ENCODE data around the gene SETBP1. TPM values are rescaled to one million over a fixed set of nuclear protein-coding genes. Genes with fewer than 3 reads are reported as not detected.

Gene SETBP1
- total RNA-seq, 1 experiment from 2014 or later: 4.0 TPM

DNA sequence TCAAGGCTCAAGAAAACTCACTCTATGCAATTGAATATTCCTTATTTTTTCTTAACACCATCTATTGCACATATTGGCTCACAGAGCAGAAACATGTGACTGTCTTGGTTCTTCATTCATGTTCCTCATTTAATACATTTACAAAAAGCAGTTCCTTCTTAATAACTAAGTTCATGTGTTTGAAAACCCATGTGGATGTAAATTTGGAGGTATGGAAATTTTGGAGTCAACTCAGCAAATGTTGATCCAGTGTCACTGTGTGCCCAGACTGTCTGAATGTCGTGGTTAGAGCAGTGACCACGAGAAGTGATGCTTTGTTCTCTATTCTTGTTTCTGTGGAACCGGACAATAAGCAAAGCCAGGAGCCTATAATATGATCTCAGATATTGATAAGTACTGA, 299.1 kb downstream of the SETBP1 start:
- no peaks in the 10 kb centered on the region for H3K9me3 Mint-ChIP-seq (ENCODE audit: unreplicated experiment)
- BruUV-seq (replicated peaks): no TSS peak
- H3K4me1 ChIP-seq: no peaks in the 10 kb centered on the region
- POLR2A ChIA-PET: no interaction called here
- CTCF ChIA-PET: no interaction called here
- no peaks in the 10 kb centered on the region for H3K36me3 ChIP-seq (ENCODE audit: control insufficient read depth, insufficient read depth, low read length)
- DNase-seq: no peak
- TF ChIP-seq, protein P1, sequence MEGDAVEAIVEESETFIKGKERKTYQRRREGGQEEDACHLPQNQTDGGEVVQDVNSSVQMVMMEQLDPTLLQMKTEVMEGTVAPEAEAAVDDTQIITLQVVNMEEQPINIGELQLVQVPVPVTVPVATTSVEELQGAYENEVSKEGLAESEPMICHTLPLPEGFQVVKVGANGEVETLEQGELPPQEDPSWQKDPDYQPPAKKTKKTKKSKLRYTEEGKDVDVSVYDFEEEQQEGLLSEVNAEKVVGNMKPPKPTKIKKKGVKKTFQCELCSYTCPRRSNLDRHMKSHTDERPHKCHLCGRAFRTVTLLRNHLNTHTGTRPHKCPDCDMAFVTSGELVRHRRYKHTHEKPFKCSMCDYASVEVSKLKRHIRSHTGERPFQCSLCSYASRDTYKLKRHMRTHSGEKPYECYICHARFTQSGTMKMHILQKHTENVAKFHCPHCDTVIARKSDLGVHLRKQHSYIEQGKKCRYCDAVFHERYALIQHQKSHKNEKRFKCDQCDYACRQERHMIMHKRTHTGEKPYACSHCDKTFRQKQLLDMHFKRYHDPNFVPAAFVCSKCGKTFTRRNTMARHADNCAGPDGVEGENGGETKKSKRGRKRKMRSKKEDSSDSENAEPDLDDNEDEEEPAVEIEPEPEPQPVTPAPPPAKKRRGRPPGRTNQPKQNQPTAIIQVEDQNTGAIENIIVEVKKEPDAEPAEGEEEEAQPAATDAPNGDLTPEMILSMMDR (IDR thresholded peaks at IDR 0.05; ENCODE audit: insufficient read depth in 1 of 2, low read depth in 1 of 2, low read length in 1 of 2, severe bottlenecking in 1 of 2, unreplicated experiment in 1 of 2): no peak
- H3K36me3 Mint-ChIP-seq (ENCODE audit: insufficient read depth, unreplicated experiment): no peaks in the 10 kb centered on the region
- no peaks in the 10 kb centered on the region for H3K9me3 ChIP-seq
- no peak overlapping the region for H3K4me3 Mint-ChIP-seq (ENCODE audit: unreplicated experiment)
- H3K27ac Mint-ChIP-seq (ENCODE audit: unreplicated experiment): no peak overlapping the region
- H3K27me3 Mint-ChIP-seq (ENCODE audit: insufficient read depth, unreplicated experiment): no peaks in the 10 kb centered on the region
- H3K27me3 ChIP-seq (replicated peaks; ENCODE audit: control insufficient read depth, insufficient read depth, low read length): no peaks in the 10 kb centered on the region
- intact Hi-C loops (cut with micrococcal nuclease; ENCODE audit: unreplicated experiment): no loop called here
- H3K4me3 ChIP-seq (ENCODE audit: low read depth, low read length): no peak overlapping the region
- no peaks in the 10 kb centered on the region for H3K4me1 Mint-ChIP-seq (ENCODE audit: low read depth, unreplicated experiment)

GRCh38 chr18:44981121-44981520, 300.4 kb downstream of the SETBP1 start:
- Mint-ChIP-seq H3K27me3 (ENCODE audit: insufficient read depth, unreplicated experiment) (no peaks in the 10 kb centered on the region), H3K4me1 (ENCODE audit: low read depth, unreplicated experiment) (no peaks in the 10 kb centered on the region), H3K4me3 (ENCODE audit: unreplicated experiment) (no peak overlapping the region), H3K9me3 (ENCODE audit: unreplicated experiment) (no peaks in the 10 kb centered on the region), H3K27ac (ENCODE audit: unreplicated experiment) (no peak overlapping the region), H3K36me3 (ENCODE audit: insufficient read depth, unreplicated experiment) (no peaks in the 10 kb centered on the region)
- intact Hi-C loops (cut with micrococcal nuclease; ENCODE audit: unreplicated experiment): no loop called here
- Histone ChIP-seq H3K4me3 (ENCODE audit: low read depth, low read length) (no peak overlapping the region), H3K36me3 (ENCODE audit: control insufficient read depth, insufficient read depth, low read length) (no peaks in the 10 kb centered on the region), H3K27me3 (replicated peaks; ENCODE audit: control insufficient read depth, insufficient read depth, low read length) (no peaks in the 10 kb centered on the region), H3K9me3 (no peaks in the 10 kb centered on the region), H3K4me1 (no peaks in the 10 kb centered on the region)
- TF ChIP-seq, protein P1 (IDR thresholded peaks at IDR 0.05; ENCODE audit: insufficient read depth in 1 of 2, low read depth in 1 of 2, low read length in 1 of 2, severe bottlenecking in 1 of 2, unreplicated experiment in 1 of 2): no peak
- ChIA-PET CTCF (no interaction called here), POLR2A (no interaction called here)
- DNase-seq: no peak
- BruUV-seq (replicated peaks): no TSS peak

DNA sequence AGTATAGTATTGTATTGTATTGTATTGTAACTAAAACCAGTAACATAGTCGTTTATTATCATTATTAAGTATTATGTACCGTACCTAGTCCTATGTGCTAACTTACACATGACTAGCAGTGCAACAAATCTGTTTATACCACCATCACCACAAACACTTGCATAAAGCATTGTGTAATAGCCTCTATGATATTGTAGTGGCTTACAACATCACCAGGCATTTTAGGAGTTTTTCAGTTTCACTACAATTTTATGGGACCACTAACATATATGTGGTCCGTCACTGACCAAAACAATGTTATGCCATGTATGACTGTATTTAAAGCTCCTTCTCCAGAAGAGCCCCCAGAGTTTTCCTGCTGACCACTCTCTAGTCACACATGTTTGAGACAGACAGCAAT, 306.2 kb downstream of the SETBP1 start:
- no peak overlapping the region for H3K4me3 ChIP-seq (ENCODE audit: low read depth, low read length)
- TF ChIP-seq, protein P1 (IDR thresholded peaks at IDR 0.05; ENCODE audit: insufficient read depth in 1 of 2, low read depth in 1 of 2, low read length in 1 of 2, severe bottlenecking in 1 of 2, unreplicated experiment in 1 of 2): no peak
- Mint-ChIP-seq H3K9me3 (ENCODE audit: unreplicated experiment) (no peaks in the 10 kb centered on the region), H3K4me1 (ENCODE audit: low read depth, unreplicated experiment) (no peaks in the 10 kb centered on the region), H3K36me3 (ENCODE audit: insufficient read depth, unreplicated experiment) (no peaks in the 10 kb centered on the region), H3K27me3 (ENCODE audit: insufficient read depth, unreplicated experiment) (no peaks in the 10 kb centered on the region), H3K4me3 (ENCODE audit: unreplicated experiment) (no peak overlapping the region), H3K27ac (ENCODE audit: unreplicated experiment) (no peak overlapping the region)
- H3K27me3 ChIP-seq (replicated peaks; ENCODE audit: control insufficient read depth, insufficient read depth, low read length): no peaks in the 10 kb centered on the region
- intact Hi-C loops (cut with micrococcal nuclease; ENCODE audit: unreplicated experiment): no loop called here
- ChIA-PET POLR2A (no interaction called here), CTCF (no interaction called here)
- H3K9me3 ChIP-seq: no peaks in the 10 kb centered on the region
- H3K36me3 ChIP-seq (ENCODE audit: control insufficient read depth, insufficient read depth, low read length): no peaks in the 10 kb centered on the region
- no TSS peak for BruUV-seq (replicated peaks)
- H3K4me1 ChIP-seq: no peaks in the 10 kb centered on the region
- no peak for DNase-seq
